Suprapubic skin (tissue), 4 donors: ENCODE results near the gene LAYN. TPM values are rescaled to one million over a fixed set of nuclear protein-coding genes. Genes with fewer than 3 reads are reported as not detected.

ENCODE experiments used
- DNase-seq, 2 donors: peaks; one replicate each; pipeline ENCODE4 v3.0.0-alpha.2; 2019; ENCODE audit warnings: low spot score in 2 of 2
- H3K27ac ChIP-seq: fragments of 200-600 bp; sonication (generic); one replicate; pipeline ENCODE4 v1.5.1; 2019
- H3K27me3 ChIP-seq: fragments of 200-600 bp; sonication (generic); one replicate; pipeline ENCODE4 v1.5.1; 2019
- H3K36me3 ChIP-seq: fragments of 200-600 bp; sonication (generic); one replicate; pipeline ENCODE4 v1.5.1; 2019
- H3K4me1 ChIP-seq: fragments of 200-600 bp; sonication (generic); one replicate; pipeline ENCODE4 v1.5.1; 2019
- H3K4me3 ChIP-seq: fragments of 200-600 bp; sonication (generic); one replicate; pipeline ENCODE4 v1.5.1; 2019; ENCODE audit warnings: mild to moderate bottlenecking
- H3K9me3 ChIP-seq: fragments of 200-600 bp; sonication (generic); one replicate; pipeline ENCODE4 v1.5.1; 2019
- EP300 ChIP-seq: sonication (generic); formaldehyde crosslinking; IDR thresholded peaks from one replicate; pipeline ENCODE4 v1.6.1; 2017; ENCODE audit warnings: antibody characterized with exemption
- POLR2A ChIP-seq, 2 donors: fragments of 450-650 bp; IDR thresholded peaks; one replicate each; pipeline ENCODE4 v1.6.1; 2017; ENCODE audit warnings: antibody characterized with exemption in 2 of 2, mild to moderate bottlenecking in 2 of 2, moderate library complexity in 2 of 2
- POLR2AphosphoS5 ChIP-seq, 3 donors: sonication (generic); formaldehyde crosslinking; IDR thresholded peaks; one replicate each; pipeline ENCODE4 v1.6.1; 2017; ENCODE audit warnings: antibody characterized with exemption in 3 of 3
- WGBS: methylation state at CpG from one replicate; pipeline ENCODE4 v1.1.5; 2018; 5-methylcytosine and 5-hydroxymethylcytosine counted together
- total RNA-seq, 4 donors: library from RNA; depleted of rRNA; stranded (reverse); fragments of >200 nt; gene quantifications; one replicate each; pipeline ENCODE4 v1.1.0, GENCODE V29; 2016
- TF ChIP-seq, protein P1 (sequence below), 2 donors: fragments of 200-600 bp in 1 of 2; fragments of 450-650 bp in 1 of 2; sonication (generic) in 1 of 2; IDR thresholded peaks; one replicate each; pipeline ENCODE4 v1.5.1; 2016 to 2019; ENCODE audit warnings: antibody characterized with exemption in 2 of 2, mild to moderate bottlenecking in 1 of 2, moderate library complexity in 1 of 2

Gene LAYN
- total RNA-seq, 4 donors from 2014 or later = 1.5 to 4.7 (median 1.9) TPM

DNA sequence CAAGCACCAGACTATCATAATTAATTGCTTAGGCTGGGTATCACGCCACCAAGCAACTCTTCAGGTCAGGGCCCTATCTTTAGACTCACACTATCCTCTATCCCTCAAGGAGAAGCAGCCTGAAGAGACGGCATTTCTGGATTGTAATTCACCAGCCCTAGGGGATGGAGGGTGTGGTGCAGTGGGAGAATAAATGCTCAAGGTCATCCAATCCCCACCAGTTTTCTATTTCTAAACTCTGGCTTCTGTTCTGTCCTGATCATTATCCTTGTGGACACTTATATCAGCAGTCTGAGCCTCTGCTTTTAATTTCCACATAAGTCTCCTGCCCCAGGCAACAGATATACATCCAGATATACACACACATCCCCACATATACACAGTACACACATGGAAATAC lies 48.6 kb downstream of the LAYN start:
- Histone ChIP-seq H3K27me3 (no peaks in the 10 kb centered on the region), H3K27ac (no peak overlapping the region), H3K4me1 (no peaks in the 10 kb centered on the region), H3K36me3 (no peaks in the 10 kb centered on the region), H3K9me3 (no peaks in the 10 kb centered on the region), H3K4me3 (no peak overlapping the region)
- WGBS = 71% methylated on average over 2 of the region's 2 CpGs
- TF ChIP-seq POLR2A (IDR thresholded peaks at IDR 0.05) (no peak), EP300 (no peak)
- TF ChIP-seq, protein P1, sequence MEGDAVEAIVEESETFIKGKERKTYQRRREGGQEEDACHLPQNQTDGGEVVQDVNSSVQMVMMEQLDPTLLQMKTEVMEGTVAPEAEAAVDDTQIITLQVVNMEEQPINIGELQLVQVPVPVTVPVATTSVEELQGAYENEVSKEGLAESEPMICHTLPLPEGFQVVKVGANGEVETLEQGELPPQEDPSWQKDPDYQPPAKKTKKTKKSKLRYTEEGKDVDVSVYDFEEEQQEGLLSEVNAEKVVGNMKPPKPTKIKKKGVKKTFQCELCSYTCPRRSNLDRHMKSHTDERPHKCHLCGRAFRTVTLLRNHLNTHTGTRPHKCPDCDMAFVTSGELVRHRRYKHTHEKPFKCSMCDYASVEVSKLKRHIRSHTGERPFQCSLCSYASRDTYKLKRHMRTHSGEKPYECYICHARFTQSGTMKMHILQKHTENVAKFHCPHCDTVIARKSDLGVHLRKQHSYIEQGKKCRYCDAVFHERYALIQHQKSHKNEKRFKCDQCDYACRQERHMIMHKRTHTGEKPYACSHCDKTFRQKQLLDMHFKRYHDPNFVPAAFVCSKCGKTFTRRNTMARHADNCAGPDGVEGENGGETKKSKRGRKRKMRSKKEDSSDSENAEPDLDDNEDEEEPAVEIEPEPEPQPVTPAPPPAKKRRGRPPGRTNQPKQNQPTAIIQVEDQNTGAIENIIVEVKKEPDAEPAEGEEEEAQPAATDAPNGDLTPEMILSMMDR (IDR thresholded peaks at IDR 0.05) = no peak
- DNase-seq = no peak

DNA sequence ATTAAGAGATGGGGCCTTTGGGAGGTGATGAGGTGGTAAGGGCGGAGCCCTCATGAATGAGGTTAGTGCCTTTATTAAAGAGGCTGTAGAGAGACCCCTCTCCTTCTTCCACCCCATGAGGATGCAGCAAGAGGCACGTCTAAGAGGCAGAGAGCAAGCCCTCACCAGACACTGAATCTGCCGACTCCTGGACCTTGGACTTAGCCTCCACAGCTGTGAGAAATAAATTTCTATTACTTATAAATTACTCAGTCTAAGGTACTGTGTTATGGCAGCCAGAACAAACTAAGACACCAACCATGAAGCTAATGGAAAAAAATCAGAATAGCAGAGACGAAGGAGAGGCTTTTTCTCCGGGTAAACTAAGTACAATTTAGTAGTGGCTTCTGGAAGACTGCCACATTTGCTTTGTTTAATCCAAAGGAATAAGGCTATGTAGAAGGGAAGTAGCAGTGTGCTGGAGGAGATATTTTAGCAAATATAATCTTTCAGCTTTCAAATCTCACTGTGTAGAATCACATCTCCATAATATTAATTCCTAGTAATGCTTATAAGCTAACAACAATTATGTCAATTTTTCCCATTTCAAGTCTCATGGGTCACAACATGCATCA lies 49.5 kb downstream of the LAYN start:
- no peaks in the 10 kb centered on the region for H3K9me3 ChIP-seq
- 83% methylated on average over 5 of the region's 5 CpGs for WGBS
- no peaks in the 10 kb centered on the region for H3K27me3 ChIP-seq
- H3K36me3 ChIP-seq = no peaks in the 10 kb centered on the region
- H3K4me1 ChIP-seq = no peaks in the 10 kb centered on the region
- no peak overlapping the region for H3K27ac ChIP-seq
- no peak for DNase-seq
- no peak overlapping the region for H3K4me3 ChIP-seq
- TF ChIP-seq, protein P1 (IDR thresholded peaks at IDR 0.05) = no peak
- TF ChIP-seq EP300 (no peak), POLR2AphosphoS5 (IDR thresholded peaks at IDR 0.05) (no peak), POLR2A (IDR thresholded peaks at IDR 0.05) (no peak)

DNA sequence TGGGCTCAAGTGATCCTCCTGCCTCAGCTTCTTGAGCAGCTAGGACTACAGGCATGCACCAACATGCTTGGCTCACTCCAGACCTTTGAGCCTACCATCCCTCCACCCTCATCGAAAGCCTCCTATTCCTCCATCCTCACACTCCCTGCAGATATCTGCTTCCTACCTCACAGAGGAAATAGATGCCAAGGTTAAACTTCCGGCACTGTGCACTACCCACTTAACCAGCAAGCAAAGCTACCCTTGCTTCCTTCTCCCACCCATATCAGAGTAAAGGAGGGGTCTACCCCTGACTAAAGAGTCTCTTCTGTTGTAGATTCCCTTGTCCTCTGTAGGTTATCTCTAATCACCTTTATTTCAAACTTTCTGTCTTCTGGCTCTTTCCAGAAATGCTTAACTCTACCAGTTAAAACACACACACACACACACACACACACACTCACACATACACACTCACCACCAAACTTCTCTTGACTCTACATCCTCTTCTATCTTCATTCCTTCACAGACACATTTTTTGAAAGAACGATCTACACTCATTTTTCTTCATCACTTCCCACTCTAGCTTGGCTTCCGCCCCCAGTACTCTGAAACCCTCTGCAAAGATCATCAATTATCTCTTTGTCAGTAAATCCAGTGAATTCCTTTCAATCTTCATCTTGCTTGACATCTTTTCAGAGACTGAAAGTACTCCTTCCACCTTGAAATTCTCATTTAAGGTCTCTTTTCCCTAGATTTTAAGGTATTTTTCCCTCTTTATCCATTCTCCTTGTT lies 50.9 kb downstream of the LAYN start:
- Histone ChIP-seq H3K27ac (no peak overlapping the region), H3K9me3 (no peaks in the 10 kb centered on the region), H3K36me3 (no peaks in the 10 kb centered on the region), H3K4me1 (no peaks in the 10 kb centered on the region), H3K27me3 (no peaks in the 10 kb centered on the region), H3K4me3 (no peak overlapping the region)
- TF ChIP-seq POLR2A (IDR thresholded peaks at IDR 0.05) (no peak), POLR2AphosphoS5 (IDR thresholded peaks at IDR 0.05) (no peak), EP300 (no peak)
- TF ChIP-seq, protein P1 (IDR thresholded peaks at IDR 0.05) = no peak
- no peak for DNase-seq
- WGBS = 82% methylated on average over 4 of the region's 4 CpGs

DNA sequence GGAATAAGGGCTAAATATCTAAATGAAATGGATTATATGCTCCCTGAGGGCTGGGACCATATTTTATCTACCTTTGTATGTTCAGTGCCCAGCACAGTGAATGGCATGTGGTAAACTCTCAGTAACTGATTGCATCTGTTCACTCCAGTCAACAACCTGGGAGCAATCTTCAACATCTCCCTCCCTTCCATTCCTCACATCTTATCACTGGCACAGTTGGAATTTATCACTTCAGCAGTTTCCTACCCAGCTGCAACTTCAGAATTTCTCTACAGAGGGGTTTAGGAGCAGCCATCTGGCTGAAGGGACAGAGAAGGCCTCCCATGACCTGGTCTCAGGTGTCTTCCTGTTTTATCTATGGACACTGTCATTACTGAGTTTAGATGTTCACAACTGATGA lies 52.0 kb downstream of the LAYN start:
- no peak overlapping the region for H3K27ac ChIP-seq
- no peak for DNase-seq
- no peaks in the 10 kb centered on the region for H3K4me1 ChIP-seq
- no peaks in the 10 kb centered on the region for H3K27me3 ChIP-seq
- TF ChIP-seq EP300 (no peak), POLR2AphosphoS5 (IDR thresholded peaks at IDR 0.05) (no peak), POLR2A (IDR thresholded peaks at IDR 0.05) (no peak)
- TF ChIP-seq, protein P1 (IDR thresholded peaks at IDR 0.05) = no peak
- no peaks in the 10 kb centered on the region for H3K9me3 ChIP-seq
- no peak overlapping the region for H3K4me3 ChIP-seq
- no peaks in the 10 kb centered on the region for H3K36me3 ChIP-seq

DNA sequence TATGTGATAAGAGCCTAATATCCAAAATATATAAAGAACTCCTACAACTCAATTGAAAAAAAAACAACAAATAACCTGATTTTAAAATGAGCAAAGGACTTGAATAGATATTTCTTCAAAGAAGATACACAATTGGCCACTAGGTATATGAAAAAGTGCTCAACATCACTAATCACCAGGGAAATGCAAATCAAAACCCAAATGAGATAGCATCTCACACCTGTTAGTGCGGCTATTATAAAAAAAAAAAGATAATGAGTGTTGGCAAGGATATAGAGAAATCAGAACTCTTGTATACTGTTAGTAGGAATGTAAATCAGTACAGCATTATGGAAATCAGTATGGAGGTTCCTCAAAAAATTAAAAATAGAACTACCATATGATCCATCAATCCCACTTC lies 55.8 kb downstream of the LAYN start:
- Histone ChIP-seq H3K27me3 (no peaks in the 10 kb centered on the region), H3K27ac (no peak overlapping the region), H3K4me1 (no peaks in the 10 kb centered on the region), H3K4me3 (no peak overlapping the region), H3K9me3 (no peaks in the 10 kb centered on the region), H3K36me3 (no peaks in the 10 kb centered on the region)
- TF ChIP-seq POLR2AphosphoS5 (IDR thresholded peaks at IDR 0.05) = no peak
- TF ChIP-seq POLR2A (IDR thresholded peaks at IDR 0.05) = no peak
- TF ChIP-seq EP300 = no peak
- TF ChIP-seq, protein P1 (IDR thresholded peaks at IDR 0.05) = no peak
- WGBS = 55% methylated on average over 1 of the region's 1 CpG
- no peak for DNase-seq
